Epithelial cell of prostate (primary cell): ENCODE data around the gene RNF167.
"Not testable (repeated sequence)": the region's sequence is repeated elsewhere in the genome, so short reads cannot be mapped to it uniquely, and the experiment has no call there.

Source experiments
- DNase-seq: peaks from one replicate; pipeline ENCODE4 v3.0.0-alpha.2; 2011; ENCODE audit warnings: low read depth, low spot score
- H3K27ac ChIP-seq: fragments of 450-650 bp; 2 replicates; pipeline ENCODE4 v1.5.1; 2017; ENCODE audit warnings: mild to moderate bottlenecking

The RNF167 gene

DNA sequence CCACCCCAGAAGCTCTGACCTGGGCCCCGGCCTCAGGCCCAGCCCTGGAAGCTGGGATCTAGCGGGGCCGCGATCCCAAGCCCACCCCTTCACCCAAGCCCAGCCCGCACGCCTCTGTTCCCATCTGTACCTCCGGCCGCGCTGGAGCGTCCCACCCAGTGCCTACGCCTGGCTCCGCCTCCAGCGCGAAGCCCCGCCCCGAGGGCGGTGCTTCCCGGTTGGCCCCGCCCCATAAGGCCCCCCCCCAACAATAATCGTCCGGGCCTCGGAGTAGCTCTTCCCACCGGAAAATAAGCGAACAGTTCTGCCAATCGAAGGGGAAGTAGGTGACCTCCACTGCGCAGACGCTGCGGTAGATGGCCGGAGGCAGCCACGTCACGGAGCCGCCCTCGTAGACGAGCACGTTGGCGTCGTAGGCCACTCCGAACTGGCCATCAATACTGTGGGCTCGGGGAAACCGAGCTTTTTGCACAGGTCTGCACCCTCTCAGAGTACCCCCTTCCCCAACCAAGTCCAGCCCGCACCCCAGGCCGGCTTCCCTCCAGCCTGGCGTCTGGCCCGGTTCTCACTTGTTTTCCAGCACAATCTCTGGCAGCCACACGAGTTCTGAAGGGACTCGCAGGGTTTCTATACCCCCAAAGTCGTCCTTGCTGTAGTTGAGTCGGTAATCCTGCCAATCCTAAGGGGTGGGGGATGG is 38.3 kb upstream of the RNF167 start:
- no peak for DNase-seq
- H3K27ac ChIP-seq, result no peak overlapping the region

DNA sequence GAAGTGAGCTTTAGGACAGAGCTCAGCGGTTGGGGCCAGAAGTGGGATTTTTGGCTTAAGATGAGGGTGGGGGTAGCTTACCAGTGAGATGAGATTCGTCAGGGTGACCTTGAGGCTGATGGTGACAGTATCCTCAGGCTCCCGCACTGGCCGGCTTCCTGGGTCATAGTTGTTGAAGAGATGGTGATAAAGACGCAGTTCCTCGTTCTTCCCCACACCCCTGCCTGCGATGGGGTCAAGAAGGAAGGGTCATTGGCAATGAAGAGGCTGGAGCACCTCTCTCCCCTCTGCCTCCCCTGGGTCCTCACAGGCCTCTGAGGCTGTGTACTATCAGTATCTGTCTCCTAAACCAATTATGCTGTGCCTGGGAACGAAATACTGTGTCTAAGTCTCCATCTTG is 37.5 kb upstream of the RNF167 start:
- peak overlapping the region; percentile 35 for H3K27ac ChIP-seq
- no peak for DNase-seq

DNA sequence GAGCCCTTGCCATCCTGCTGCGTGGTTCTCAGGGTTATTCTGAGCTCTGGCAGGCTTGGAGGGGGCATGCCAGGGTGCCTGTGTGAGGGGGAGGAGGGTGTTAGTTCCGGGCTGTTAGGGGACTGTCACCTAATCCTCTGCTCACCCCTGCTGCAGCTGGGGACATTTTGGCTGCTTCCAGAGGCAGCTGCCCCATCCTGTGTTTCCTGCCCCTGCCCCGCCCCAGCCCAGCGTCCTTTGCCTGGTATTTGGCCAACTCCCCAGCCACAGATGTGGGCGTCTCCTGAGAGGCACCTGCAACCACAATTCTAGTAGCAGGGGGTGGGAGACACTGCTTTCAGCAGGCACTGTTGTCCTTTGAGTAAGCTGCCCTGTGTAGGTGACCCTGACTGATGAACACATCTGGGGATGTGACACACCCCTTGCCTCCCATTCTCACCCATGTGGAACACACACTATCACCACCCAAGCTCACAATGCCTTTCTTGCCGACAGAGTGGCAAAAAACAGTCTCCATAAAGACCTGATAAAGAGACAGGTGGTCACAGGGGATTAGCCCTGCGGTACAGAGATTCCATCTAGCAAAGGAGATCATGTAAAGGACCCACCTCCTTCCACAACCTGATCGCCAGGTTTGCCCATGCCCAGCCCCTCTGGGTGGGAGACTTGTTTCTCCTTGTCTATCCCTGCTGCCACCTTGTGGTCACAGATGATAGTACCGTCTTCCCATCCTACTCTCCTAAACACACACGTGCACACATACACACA is 36.8 kb upstream of the RNF167 start, which contains the start of gene CHRNE:
TSS of gene CHRNE (minus strand) at position 48 of the 768 bp plus-strand sequence. CDS start at position 13, 35 bp downstream.
- H3K27ac ChIP-seq, result peak within 1 kb of the TSS; percentile 35
- peak; percentile 60 for DNase-seq

DNA sequence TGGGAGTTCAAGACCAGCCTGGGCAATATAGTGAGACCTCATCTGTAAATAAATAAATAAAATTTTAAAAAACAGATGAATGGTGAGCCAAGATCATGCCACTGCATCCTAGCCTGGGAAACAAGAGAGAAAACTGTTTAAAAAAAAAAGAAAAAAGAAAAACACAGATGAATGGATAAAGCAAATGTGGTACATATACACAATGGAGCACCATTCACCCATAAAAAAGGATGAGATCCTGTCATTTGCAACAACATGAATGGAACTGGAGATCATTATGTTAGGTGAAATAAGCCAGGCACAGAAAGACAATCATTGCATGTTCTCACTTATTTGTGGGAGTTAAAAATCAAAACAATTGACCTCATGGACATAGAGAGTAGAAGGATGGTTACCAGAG is 33.4 kb upstream of the RNF167 start:
- DNase-seq, H3K27ac ChIP-seq: not testable (repeated sequence)

DNA sequence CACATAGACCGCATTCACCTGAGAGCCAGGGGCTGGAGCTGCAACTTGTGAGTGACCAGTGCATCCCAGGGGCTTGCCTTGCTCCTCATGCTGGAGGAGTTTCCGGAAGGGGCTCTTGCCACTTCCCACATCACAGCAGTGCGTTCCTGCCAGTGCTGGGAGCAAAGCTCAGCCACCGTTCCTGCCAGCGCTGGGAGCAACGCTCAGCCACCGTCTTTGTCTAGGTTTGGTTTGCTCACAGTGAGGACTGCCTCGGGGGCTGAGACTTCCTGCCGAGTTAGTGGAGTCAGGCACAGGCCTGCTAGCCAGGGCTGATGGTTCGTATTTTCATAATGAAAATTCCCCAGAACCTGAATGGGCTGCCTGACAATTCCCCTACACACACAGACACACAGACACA is 31.8 kb upstream of the RNF167 start:
- peak overlapping the region; percentile 99 for H3K27ac ChIP-seq
- peak; percentile 51 for DNase-seq

DNA sequence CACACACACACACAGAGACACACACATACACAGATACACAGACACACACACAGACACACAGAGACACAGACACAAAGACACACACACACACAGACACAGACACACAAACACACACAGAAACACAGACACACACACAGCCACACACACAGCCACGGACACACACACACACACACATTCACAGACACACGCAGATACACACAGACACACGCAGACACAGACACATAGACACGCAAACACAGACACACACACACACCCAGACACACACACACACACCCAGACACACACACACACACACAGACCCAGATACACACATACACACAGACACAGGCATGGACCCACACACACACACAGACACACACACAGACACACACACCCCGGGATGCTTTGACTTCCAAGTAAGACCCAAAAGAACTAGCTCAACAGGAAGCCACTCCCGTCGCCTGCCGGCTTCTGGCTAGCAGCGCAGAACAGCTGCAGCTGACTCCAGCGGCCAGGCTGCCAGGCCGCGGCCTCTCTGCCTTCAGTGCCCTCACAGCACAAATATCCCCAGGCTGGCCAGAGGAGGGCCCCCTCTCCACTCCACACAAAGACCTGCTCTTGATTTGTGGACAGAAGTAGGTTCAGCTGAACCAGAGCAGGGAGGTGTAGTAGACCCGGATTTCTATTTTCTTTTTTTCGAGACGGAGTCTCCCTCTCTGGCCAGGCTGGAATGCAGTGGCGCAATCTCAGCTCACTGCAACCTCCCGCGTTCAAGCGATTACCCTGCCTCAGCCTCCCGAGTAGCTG is 31.2 kb upstream of the RNF167 start:
- peak; percentile 84 for DNase-seq
- H3K27ac ChIP-seq, result peak overlapping the region; percentile 99

DNA sequence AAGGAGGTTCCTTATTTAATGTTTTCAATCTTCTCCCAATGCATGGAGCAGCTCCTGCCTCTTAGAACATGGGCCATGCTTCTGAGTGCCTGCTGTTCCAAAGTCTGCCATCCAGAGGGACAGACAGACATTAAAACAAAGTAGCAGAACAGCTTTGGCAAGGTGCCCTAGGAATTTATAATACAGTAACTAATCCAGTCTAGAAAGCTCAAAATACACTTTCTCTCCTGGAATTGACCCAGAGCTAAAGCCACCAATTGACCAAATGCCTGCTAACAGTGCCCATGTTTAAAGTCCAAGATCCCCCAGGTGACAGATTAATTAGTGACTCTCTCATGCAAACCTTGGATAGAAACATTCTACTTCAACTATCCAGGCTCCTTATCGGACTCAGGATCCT is 26.1 kb upstream of the RNF167 start:
- no peak overlapping the region for H3K27ac ChIP-seq
- no peak for DNase-seq

DNA sequence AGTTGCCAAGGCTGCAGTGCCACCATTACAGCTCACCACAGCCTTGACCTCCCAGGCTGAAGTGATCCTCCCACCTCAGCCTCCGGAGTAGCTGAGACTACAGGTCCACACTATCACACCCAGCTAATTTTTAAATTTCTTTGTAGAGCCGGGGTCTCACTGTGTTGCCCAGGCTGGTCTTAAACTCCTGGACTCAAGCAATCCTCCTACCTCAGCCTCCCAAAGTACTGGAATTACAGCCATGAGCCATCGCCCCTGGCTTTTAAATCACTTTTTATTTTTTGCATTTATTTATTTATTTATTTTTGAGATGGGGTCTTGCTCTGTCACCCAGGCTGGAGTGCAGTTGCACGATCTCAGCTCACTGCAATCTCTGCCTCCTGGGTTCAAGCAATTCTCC is 25.5 kb upstream of the RNF167 start:
- DNase-seq, H3K27ac ChIP-seq: not testable (repeated sequence)

DNA sequence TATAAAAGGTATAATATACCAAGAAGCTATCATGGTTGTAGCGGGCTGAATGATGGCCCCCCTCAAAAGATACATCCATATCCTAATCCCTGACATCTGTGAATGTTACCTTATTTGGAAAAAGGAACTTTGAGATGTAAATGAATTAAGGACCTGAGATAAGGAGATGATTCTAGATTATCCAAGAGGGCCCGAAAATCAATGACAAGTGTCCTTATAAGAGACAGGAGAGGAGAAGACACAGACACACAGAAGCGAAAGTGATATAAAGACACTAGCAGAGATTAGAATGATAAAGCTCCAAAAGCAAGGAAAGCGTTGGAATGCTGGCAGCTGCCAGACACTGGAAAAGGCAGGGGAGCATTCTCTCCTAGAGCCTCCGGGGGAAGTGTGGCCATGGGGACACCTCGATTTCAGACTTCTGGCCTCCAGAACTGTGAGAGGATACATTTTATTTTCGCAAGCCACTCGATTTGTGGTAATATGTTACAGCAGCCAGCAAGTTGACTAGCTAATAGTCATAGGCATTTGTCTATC is 20.5 kb upstream of the RNF167 start:
- DNase-seq, result no peak
- H3K27ac ChIP-seq, result no peak overlapping the region

DNA sequence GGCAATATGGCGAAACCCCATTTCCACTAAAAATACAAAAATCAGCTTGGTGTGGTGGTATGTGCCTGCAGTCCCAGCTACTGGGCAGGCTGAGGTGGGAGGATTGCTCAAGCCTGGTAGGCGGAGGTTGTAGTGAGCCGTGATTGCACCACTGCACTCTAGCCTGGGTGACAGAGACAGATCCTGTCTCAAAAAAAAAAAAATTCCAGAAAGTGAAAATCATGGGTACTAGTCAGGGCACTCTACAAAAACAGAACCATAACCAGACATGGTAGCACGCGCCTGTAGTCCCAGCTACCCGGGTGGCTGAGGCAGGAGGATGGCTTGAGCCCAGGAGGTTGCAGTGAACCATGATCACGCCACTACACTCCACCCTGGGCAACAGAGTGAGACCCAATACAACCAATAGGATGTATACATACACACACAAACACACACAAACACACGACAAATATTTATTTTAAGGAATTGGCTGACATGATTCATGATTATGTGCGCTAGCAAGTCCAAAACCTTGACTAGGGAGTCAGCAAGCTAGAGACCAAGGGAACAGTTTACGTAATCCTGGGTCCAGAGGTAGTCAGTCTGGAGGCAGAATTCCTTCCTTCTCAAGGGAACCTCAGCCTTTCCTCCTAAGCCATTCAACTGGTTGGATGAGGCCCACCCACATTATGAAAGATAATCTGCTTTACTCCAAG is 19.6 kb upstream of the RNF167 start:
- no peak for DNase-seq
- peak overlapping the region; percentile 22 for H3K27ac ChIP-seq

DNA sequence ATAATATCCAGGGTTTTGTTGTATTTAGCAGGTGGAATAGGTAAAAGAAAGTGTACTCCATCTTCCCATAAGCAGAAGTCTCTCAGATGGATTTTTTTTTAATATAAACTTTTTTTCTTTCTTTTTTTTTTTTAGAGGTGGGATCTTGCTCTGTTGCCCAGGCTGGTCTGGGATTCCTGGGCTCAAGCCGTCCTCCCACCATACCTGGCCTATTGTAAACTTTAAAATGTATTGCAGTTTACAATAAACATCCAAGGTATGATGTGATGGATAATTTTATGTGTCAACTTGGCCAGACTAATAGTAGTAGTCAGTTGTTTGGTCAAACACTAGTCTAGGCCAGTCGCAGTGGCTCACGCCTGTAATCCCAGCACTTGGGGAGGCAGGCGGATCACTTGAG is 18.7 kb upstream of the RNF167 start:
- no peak for DNase-seq
- no peak overlapping the region for H3K27ac ChIP-seq

DNA sequence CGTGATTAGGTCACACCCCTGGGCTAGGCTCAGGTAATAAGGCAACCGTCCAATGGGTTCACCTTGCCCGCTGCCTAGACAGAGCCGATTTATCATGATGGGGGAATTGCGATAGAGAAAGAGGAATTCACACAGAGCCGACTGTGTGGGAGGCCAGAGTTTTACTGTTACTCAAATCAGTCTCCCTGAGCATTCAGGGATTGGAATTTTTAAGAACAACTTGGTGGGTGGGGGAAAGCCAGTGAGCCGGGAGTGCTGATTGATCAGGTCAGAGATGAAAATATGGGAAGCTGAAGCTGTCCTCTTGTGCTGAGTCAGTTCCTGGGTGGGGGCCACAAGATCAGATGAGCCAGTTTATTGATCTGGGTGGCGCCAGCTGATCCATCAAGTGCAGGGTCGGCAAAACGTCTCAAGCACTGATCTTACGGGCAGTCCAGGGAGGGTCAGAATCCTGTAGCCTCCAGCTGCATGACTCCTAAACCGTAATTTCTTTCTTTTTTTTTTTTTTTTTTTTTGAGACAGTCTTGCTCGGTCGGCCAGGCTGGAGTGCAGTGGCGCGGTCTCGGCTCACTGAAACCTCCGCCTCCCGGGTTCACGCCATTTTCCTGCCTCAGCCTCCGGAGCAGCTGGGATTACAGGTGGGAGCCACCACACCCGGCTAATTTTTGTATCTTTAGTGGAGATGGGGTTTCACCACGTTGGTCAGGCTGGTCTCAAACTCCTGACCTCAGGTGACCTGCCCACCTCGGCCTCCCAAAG is 13.3 kb upstream of the RNF167 start:
- not testable (repeated sequence) for H3K27ac ChIP-seq, DNase-seq

DNA sequence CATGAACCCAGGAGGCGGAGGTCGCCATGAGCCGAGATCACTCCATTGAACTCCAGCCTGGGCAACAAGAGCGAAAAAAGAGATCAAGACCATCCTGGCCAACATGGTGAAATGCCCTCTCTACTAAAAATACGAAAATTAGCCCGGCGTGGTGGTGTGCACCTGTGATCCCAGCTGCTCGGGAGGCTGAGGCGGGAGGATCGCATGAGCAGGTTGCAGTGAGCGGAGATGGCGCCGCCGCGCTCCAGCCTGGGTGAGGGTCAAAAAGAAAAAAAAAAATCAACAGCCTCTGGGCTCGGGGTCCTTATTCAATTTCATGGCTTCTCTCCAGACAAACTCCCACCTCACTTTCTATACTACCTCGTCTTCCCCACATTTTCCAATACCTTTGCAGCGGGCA is 11.2 kb upstream of the RNF167 start:
- no peak for DNase-seq
- H3K27ac ChIP-seq, result no peak overlapping the region

DNA sequence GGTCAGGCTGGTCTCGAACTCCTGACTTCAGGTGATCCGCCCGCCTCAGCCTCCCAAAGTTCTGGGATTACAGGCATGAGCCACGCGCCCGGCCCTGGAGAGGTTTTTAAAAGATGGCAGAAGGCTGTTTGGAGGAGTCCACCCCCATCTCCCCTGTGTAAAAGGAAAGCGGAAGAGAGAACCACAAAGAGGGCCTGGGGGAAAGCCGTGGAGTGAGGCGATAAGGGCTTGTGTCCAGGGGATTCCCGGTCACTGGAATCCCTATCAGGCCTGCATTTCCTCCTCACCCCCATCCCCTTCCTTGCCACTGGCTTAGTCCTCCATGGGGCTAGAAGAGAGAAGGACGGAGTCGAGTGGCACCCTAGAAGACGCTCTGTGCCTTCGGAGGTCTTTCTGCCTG is 8.1 kb upstream of the RNF167 start, which contains the start of gene GP1BA:
TSS of gene GP1BA (plus strand) at position 315 of the 400 bp plus-strand sequence. CDS start 328 bp downstream, outside the sequence.
- H3K27ac ChIP-seq, result no peak within 1 kb of the TSS
- DNase-seq, result no peak

DNA sequence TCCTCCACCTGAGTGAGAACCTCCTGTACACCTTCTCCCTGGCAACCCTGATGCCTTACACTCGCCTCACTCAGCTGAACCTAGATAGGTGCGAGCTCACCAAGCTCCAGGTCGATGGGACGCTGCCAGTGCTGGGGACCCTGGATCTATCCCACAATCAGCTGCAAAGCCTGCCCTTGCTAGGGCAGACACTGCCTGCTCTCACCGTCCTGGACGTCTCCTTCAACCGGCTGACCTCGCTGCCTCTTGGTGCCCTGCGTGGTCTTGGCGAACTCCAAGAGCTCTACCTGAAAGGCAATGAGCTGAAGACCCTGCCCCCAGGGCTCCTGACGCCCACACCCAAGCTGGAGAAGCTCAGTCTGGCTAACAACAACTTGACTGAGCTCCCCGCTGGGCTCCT is 7.3 kb upstream of the RNF167 start:
- DNase-seq, result no peak
- no peak overlapping the region for H3K27ac ChIP-seq

DNA sequence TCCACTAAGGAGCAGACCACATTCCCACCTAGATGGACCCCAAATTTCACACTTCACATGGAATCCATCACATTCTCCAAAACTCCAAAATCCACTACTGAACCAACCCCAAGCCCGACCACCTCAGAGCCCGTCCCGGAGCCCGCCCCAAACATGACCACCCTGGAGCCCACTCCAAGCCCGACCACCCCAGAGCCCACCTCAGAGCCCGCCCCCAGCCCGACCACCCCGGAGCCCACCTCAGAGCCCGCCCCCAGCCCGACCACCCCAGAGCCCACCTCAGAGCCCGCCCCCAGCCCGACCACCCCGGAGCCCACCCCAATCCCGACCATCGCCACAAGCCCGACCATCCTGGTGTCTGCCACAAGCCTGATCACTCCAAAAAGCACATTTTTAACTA is 6.4 kb upstream of the RNF167 start:
- no peak overlapping the region for H3K27ac ChIP-seq
- DNase-seq, result no peak

DNA sequence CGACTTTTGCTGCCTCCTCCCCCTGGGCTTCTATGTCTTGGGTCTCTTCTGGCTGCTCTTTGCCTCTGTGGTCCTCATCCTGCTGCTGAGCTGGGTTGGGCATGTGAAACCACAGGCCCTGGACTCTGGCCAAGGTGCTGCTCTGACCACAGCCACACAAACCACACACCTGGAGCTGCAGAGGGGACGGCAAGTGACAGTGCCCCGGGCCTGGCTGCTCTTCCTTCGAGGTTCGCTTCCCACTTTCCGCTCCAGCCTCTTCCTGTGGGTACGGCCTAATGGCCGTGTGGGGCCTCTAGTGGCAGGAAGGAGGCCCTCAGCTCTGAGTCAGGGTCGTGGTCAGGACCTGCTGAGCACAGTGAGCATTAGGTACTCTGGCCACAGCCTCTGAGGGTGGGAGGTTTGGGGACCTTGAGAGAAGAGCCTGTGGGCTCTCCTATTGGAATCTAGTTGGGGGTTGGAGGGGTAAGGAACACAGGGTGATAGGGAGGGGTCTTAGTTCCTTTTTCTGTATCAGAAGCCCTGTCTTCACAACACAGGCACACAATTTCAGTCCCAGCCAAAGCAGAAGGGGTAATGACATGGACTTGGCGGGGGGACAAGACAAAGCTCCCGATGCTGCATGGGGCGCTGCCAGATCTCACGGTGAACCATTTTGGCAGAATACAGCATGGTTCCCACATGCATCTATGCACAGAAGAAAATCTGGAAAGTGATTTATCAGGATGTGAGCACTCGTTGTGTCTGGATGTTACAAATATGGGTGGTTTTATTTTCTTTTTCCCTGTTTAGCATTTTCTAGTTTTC is 5.7 kb upstream of the RNF167 start:
- H3K27ac ChIP-seq, result no peak overlapping the region
- DNase-seq, result no peak

DNA sequence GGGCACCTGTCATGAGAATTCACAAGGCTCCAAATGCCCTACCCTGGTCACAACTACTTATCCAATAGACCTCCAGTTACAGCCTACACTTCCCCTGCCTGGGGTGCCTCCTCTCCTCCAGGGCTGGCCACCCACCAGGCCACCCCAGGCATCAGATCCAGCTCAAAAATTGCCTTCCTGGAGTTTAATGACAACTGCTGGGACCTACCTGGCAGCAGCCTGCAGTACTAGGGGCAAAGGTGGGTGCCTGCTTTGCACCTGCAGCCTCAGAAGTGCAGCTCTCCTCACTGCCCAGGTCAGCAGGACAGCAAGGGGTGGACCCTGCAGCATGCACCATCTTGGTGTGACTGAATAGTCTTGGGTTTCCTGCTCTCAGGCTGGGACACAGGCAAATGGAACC is 4.4 kb upstream of the RNF167 start:
- no peak for DNase-seq
- no peak overlapping the region for H3K27ac ChIP-seq
